ENCODE results near the gene ARHGEF19. TPM values are rescaled to one million over a fixed set of nuclear protein-coding genes. Genes with fewer than 3 reads are reported as not detected.
"Not testable (repeated sequence)": the region's sequence is repeated elsewhere in the genome, so short reads cannot be mapped to it uniquely, and the experiment has no call there.

The ARHGEF19 gene
- total and polyA plus RNA-seq, 8 donors = 5.0 to 17.1 (median 9.7) TPM

GRCh38 chr1:16215882-16216753 is 3.7 kb upstream of the ARHGEF19 start:
- TF ChIP-seq CTCF (IDR thresholded peaks at IDR 0.05) = no peak
- no peaks in the 10 kb centered on the region for H3K9me3 ChIP-seq
- H3K27ac ChIP-seq = peak overlapping the region; percentile 2 to 82 (median 64)
- peaks cover 7 to 17% (median 8%) of the 10 kb centered on the region in 3 donors for H3K4me1 ChIP-seq
- no peak for FAIRE-seq
- H3K36me3 ChIP-seq = no peaks in the 10 kb centered on the region
- WGBS, 2 donors = 22 to 29% methylated on average over 33 of the region's 33 CpGs
- no peaks in the 10 kb centered on the region for H3K27me3 ChIP-seq
- ATAC-seq = peak; percentile 54 to 72 (median 63)
- intact Hi-C loops (cut with DNase I) = no loop called here
- peak; percentile 80 to 94 (median 86) for DNase-seq
- peak overlapping the region in 3 of 4 donors; percentile 1 to 54 (median 29) for H3K4me3 ChIP-seq

- intact Hi-C loops (cut with DNase I); FAIRE-seq; H3K27me3 ChIP-seq; DNase-seq; H3K4me3 ChIP-seq; H3K36me3 ChIP-seq; ATAC-seq; H3K9me3 ChIP-seq; H3K27ac ChIP-seq: not testable (repeated sequence)
- WGBS, 2 donors = 94 to 96% methylated on average over 14 of the region's 14 CpGs
- H3K4me1 ChIP-seq = peaks cover 7 to 19% (median 8%) of the 10 kb centered on the region in 3 donors
Measured at GRCh38 chr1:16215240-16215639, 2.8 kb upstream of the ARHGEF19 start.

DNA sequence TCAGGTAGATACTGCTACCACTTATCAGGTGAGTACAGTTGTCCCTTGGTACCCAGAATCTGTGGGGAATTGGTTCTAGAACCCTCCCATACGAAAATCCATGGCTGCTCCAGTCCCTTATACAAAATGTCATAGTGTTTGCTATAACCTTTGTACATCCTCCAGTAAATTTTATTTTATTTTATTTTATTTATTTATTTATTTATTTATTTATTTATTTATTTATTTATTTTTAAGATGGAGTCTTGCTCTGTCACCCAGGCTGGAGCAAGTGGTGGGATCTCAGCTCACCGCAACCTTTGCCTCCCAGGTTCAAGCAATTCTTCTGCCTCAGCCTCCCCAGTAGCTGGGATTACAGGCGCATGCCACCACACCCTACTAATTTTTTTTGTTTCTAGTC is 1.1 kb upstream of the ARHGEF19 start:
- FAIRE-seq; ATAC-seq; H3K4me3 ChIP-seq; H3K27ac ChIP-seq; H3K36me3 ChIP-seq; H3K9me3 ChIP-seq; H3K27me3 ChIP-seq; intact Hi-C loops (cut with DNase I): not testable (repeated sequence)
- 92% methylated on average over 3 of the region's 3 CpGs for WGBS, 2 donors
- peaks cover 7 to 20% (median 8%) of the 10 kb centered on the region in 3 donors for H3K4me1 ChIP-seq
- DNase-seq = peak in 1 of 6 donors; percentile 13

- H3K4me1 ChIP-seq = peaks cover 7 to 23% (median 8%) of the 10 kb centered on the region in 3 donors
- H3K27ac ChIP-seq = peak overlapping the region; percentile 61 to 84 (median 70)
Measured at GRCh38 chr1:16213013-16213412, 561 bp upstream of the ARHGEF19 start.

GRCh38 chr1:16211824-16212223 is 628 bp downstream of the ARHGEF19 start:
- ATAC-seq (no peak), FAIRE-seq (no peak), DNase-seq (no peak)
- Histone ChIP-seq H3K4me3 (peak overlapping the region in 2 of 4 donors; percentile 21 to 37), H3K4me1 (peaks cover 7 to 23% (median 8%) of the 10 kb centered on the region in 3 donors), H3K27me3 (no peaks in the 10 kb centered on the region), H3K9me3 (no peaks in the 10 kb centered on the region), H3K27ac (peak overlapping the region; percentile 61 to 84 (median 70)), H3K36me3 (no peaks in the 10 kb centered on the region)
- 50 to 52% methylated on average over 6 of the region's 6 CpGs for WGBS, 2 donors
- intact Hi-C loops (cut with DNase I) = no loop called here
- TF ChIP-seq CTCF (IDR thresholded peaks at IDR 0.05) = no peak

More at GRCh38 chr1:16213013-16213412, 561 bp upstream of the ARHGEF19 start:
- WGBS, 2 donors = 38 to 54% methylated on average over 3 of the region's 3 CpGs
- H3K36me3 ChIP-seq = no peaks in the 10 kb centered on the region
- no peak for TF ChIP-seq CTCF (IDR thresholded peaks at IDR 0.05)
- ATAC-seq (no peak), DNase-seq (peak in 1 of 6 donors; percentile 11), FAIRE-seq (no peak)
- H3K9me3 ChIP-seq = no peaks in the 10 kb centered on the region
- H3K27me3 ChIP-seq = no peaks in the 10 kb centered on the region
- intact Hi-C loops (cut with DNase I) = no loop called here
- H3K4me3 ChIP-seq = no peak overlapping the region

DNA sequence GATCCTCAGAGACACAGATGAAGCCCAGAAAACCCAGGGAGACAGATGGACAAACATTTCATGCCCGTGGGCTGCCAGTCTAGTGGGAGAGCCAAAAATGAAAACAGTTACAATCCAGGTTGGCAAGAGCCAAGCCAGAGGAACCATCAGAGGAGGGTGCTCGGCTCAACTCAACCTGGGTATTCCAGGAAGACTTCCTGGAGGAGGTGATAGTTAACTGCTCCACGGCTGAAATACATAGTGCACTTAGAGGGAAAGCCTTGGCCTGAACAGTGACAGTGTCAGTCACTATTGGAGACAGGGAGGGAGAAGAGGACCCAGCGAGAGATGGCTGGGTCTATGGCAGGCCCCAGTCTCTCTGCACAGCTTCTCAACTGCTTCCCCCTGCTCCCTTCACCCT is 1.9 kb downstream of the ARHGEF19 start:
- H3K27ac ChIP-seq = no peak overlapping the region
- no peaks in the 10 kb centered on the region for H3K27me3 ChIP-seq
- 61 to 63% methylated on average over 4 of the region's 4 CpGs for WGBS, 2 donors
- peaks cover 7 to 28% (median 8%) of the 10 kb centered on the region in 3 donors for H3K4me1 ChIP-seq
- DNase-seq (peak in 1 of 6 donors; percentile 2), FAIRE-seq (no peak), ATAC-seq (no peak)
- intact Hi-C loops (cut with DNase I) = no loop called here
- no peak overlapping the region for H3K4me3 ChIP-seq
- no peaks in the 10 kb centered on the region for H3K9me3 ChIP-seq
- H3K36me3 ChIP-seq = no peaks in the 10 kb centered on the region
- TF ChIP-seq CTCF (IDR thresholded peaks at IDR 0.05) = no peak
